Transverse colon (tissue), 3 donors: ENCODE results near the gene MBTPS1.

Experiments used
- EP300 ChIP-seq: sonication (generic); formaldehyde crosslinking; IDR thresholded peaks from one replicate; pipeline ENCODE4 v1.6.1; 2017; ENCODE audit warnings: antibody characterized with exemption, low read depth
- TF ChIP-seq, protein P1 (sequence below), 5 experiments: fragments of 200-600 bp in 3 of 5; fragments of 450-650 bp in 2 of 5; sonication (generic) in 3 of 5; IDR thresholded peaks; 1 replicate in 2 of 5; 2 replicates in 3 of 5; pipeline ENCODE4 v1.5.1; 2016 to 2017; ENCODE audit warnings: antibody characterized with exemption in 5 of 5, inconsistent platforms in 3 of 5, mild to moderate bottlenecking in 2 of 5, moderate library complexity in 1 of 5

DNA sequence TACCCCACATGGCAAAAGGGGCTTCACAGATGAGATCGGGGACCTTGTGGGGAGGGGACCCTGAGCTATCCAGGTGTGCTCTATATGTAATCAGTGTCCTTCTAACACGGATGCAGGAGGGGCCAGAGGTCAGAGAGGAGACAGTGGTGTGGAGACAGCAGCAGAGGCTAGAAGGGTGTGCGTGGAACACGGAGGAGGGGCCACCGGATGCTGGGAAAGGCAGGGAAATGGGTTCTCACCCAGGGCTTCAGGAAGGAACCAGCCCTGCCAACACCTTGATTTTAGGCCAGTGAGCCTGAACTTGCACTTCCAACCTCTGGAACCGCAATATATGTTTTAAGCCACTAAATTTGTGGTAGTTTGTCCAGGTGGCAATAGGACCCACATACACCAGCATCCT, 69.5 kb downstream of the MBTPS1 start:
- TF ChIP-seq, protein P1, sequence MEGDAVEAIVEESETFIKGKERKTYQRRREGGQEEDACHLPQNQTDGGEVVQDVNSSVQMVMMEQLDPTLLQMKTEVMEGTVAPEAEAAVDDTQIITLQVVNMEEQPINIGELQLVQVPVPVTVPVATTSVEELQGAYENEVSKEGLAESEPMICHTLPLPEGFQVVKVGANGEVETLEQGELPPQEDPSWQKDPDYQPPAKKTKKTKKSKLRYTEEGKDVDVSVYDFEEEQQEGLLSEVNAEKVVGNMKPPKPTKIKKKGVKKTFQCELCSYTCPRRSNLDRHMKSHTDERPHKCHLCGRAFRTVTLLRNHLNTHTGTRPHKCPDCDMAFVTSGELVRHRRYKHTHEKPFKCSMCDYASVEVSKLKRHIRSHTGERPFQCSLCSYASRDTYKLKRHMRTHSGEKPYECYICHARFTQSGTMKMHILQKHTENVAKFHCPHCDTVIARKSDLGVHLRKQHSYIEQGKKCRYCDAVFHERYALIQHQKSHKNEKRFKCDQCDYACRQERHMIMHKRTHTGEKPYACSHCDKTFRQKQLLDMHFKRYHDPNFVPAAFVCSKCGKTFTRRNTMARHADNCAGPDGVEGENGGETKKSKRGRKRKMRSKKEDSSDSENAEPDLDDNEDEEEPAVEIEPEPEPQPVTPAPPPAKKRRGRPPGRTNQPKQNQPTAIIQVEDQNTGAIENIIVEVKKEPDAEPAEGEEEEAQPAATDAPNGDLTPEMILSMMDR (IDR thresholded peaks at IDR 0.05): no peak
- no peak for TF ChIP-seq EP300
